Sigmoid colon (tissue), 7 donors: ENCODE measurements around the gene OSMR. TPM values are rescaled to one million over a fixed set of nuclear protein-coding genes. Genes with fewer than 3 reads are reported as not detected.

Source experiments
- DNase-seq: peaks from one replicate; pipeline ENCODE4 v3.0.0-alpha.2; 2019
- H3K27ac ChIP-seq, 4 donors: fragments of 200-600 bp; sonication (generic); one replicate each; pipeline ENCODE4 v1.5.1; 2016 to 2019; ENCODE audit warnings: mild to moderate bottlenecking in 1 of 4
- H3K27me3 ChIP-seq, 3 donors: fragments of 200-600 bp; sonication (generic); one replicate each; pipeline ENCODE4 v1.5.1; 2019; ENCODE audit warnings: mild to moderate bottlenecking in 1 of 3
- H3K36me3 ChIP-seq, 4 donors: fragments of 200-600 bp; sonication (generic); one replicate each; pipeline ENCODE4 v1.5.1; 2016 to 2019
- H3K4me1 ChIP-seq, 4 donors: fragments of 200-600 bp; sonication (generic); one replicate each; pipeline ENCODE4 v1.5.1; 2017 to 2019
- H3K4me3 ChIP-seq, 4 donors: fragments of 200-600 bp; sonication (generic); one replicate each; pipeline ENCODE4 v1.5.1; 2017 to 2019; ENCODE audit warnings: mild to moderate bottlenecking in 2 of 4, moderate library complexity in 1 of 4
- H3K9me3 ChIP-seq, 4 donors: fragments of 200-600 bp in 3 of 4; sonication (generic) in 3 of 4; one replicate each; pipeline versions ENCODE4 v1.5.1 to v1.6.1; 2013 to 2019
- CTCF ChIP-seq, 4 experiments: fragments of 450-650 bp in 3 of 4; fragments of 200-600 bp in 1 of 4; IDR thresholded peaks; one replicate each; pipeline ENCODE4 v1.5.1; 2016 to 2019; ENCODE audit warnings: antibody characterized with exemption in 4 of 4, mild to moderate bottlenecking in 3 of 4, moderate library complexity in 2 of 4
- EP300 ChIP-seq, 4 donors: sonication (generic); formaldehyde crosslinking; IDR thresholded peaks; one replicate each; pipeline ENCODE4 v1.6.1; 2017; ENCODE audit warnings: antibody characterized with exemption in 4 of 4
- POLR2A ChIP-seq, 2 donors: fragments of 450-650 bp; IDR thresholded peaks; one replicate each; pipeline ENCODE4 v1.6.1; 2016; ENCODE audit warnings: antibody characterized with exemption in 2 of 2, mild to moderate bottlenecking in 2 of 2, moderate library complexity in 2 of 2
- POLR2AphosphoS5 ChIP-seq, 4 donors: sonication (generic); formaldehyde crosslinking; IDR thresholded peaks; one replicate each; pipeline ENCODE4 v1.6.1; 2017; ENCODE audit warnings: antibody characterized with exemption in 4 of 4
- WGBS, 2 donors: extraction: QIAGEN DNeasy Blood & Tissue Kit; methylation state at CpG; one replicate each; pipeline ENCODE4 v1.1.7; 2013; 5-methylcytosine and 5-hydroxymethylcytosine counted together
- intact Hi-C: fragments of 100-400 bp; cut with DNase I; formaldehyde crosslinking; loops from one replicate; pipeline ENCODE4 v1.15.1; 2023
- polyA plus RNA-seq, 3 donors: library from polyadenylated mRNA; stranded (reverse); fragments of 200-250 nt; gene quantifications; one replicate each; pipeline ENCODE4 v1.2.3, GENCODE V29; 2013
- total RNA-seq, 4 donors: library from RNA; depleted of rRNA; stranded (reverse); fragments of >200 nt; gene quantifications; one replicate each; pipeline ENCODE4 v1.1.0, GENCODE V29; 2016
- donor health status: healthy with polysubstance abuse.
- donor health status: Bipolar disorder and iron deficiency.
- donor health status: healthy.

Gene OSMR
- total and polyA plus RNA-seq, 7 donors = 0.60 to 65.3 (median 18.5) TPM

GRCh38 chr5:38824821-38825220 lies 21.0 kb upstream of the OSMR start:
- no peaks in the 10 kb centered on the region for H3K27me3 ChIP-seq
- no peak overlapping the region for H3K27ac ChIP-seq
- TF ChIP-seq POLR2AphosphoS5 (IDR thresholded peaks at IDR 0.05) (no peak), POLR2A (IDR thresholded peaks at IDR 0.05) (no peak), EP300 (IDR thresholded peaks at IDR 0.05) (no peak), CTCF (IDR thresholded peaks at IDR 0.05) (no peak)
- intact Hi-C loops = loop anchor here (10.0 kb wide), 1 partner anchor 50 kb away; no protein-coding TSS in a partner anchor
- WGBS, 2 donors = 65 to 75% methylated on average over 5 of the region's 5 CpGs
- H3K4me1 ChIP-seq = no peaks in the 10 kb centered on the region
- H3K36me3 ChIP-seq = peaks cover 0 to 19% (median 0%) of the 10 kb centered on the region in 4 donors
- no peak for DNase-seq
- no peak overlapping the region for H3K4me3 ChIP-seq
- peaks cover 0 to 2% (median 0%) of the 10 kb centered on the region in 4 donors for H3K9me3 ChIP-seq

- peaks cover 0 to 2% (median 0%) of the 10 kb centered on the region in 4 donors for H3K9me3 ChIP-seq
- no peaks in the 10 kb centered on the region for H3K27me3 ChIP-seq
- DNase-seq = no peak
- intact Hi-C loops = loop anchor here (10.0 kb wide), 1 partner anchor 49 kb away; no protein-coding TSS in a partner anchor
- H3K36me3 ChIP-seq = peaks cover 0 to 19% (median 0%) of the 10 kb centered on the region in 4 donors
- H3K4me1 ChIP-seq = no peaks in the 10 kb centered on the region
- no peak overlapping the region for H3K4me3 ChIP-seq
- TF ChIP-seq CTCF (IDR thresholded peaks at IDR 0.05) = no peak
- TF ChIP-seq EP300 (IDR thresholded peaks at IDR 0.05) = no peak
- no peak for TF ChIP-seq POLR2A (IDR thresholded peaks at IDR 0.05)
- 52 to 59% methylated on average over 1 of the region's 1 CpG for WGBS, 2 donors
- H3K27ac ChIP-seq = no peak overlapping the region
These were observed 20.3 kb upstream of the OSMR start for GRCh38 chr5:38825494-38825893.

- Histone ChIP-seq H3K27ac (no peak overlapping the region), H3K4me3 (no peak overlapping the region), H3K27me3 (no peaks in the 10 kb centered on the region), H3K9me3 (peaks cover 0 to 2% (median 0%) of the 10 kb centered on the region in 4 donors), H3K36me3 (peaks cover 0 to 10% (median 0%) of the 10 kb centered on the region in 4 donors), H3K4me1 (peaks cover 0 to 8% (median 0%) of the 10 kb centered on the region in 4 donors)
- TF ChIP-seq EP300 (IDR thresholded peaks at IDR 0.05) (no peak), CTCF (IDR thresholded peaks at IDR 0.05) (no peak), POLR2AphosphoS5 (IDR thresholded peaks at IDR 0.05) (no peak), POLR2A (IDR thresholded peaks at IDR 0.05) (no peak)
- no peak for DNase-seq
- intact Hi-C loops = loop anchor here (10.0 kb wide), 1 partner anchor 47 kb away; no protein-coding TSS in a partner anchor
- WGBS, 2 donors = 36 to 71% methylated on average over 4 of the region's 4 CpGs
These were observed 18.3 kb upstream of the OSMR start for GRCh38 chr5:38827525-38827924.

- Histone ChIP-seq H3K27me3 (no peaks in the 10 kb centered on the region), H3K4me3 (no peak overlapping the region), H3K27ac (no peak overlapping the region), H3K36me3 (peaks cover 0 to 5% (median 0%) of the 10 kb centered on the region in 4 donors), H3K9me3 (peaks cover 0 to 2% (median 0%) of the 10 kb centered on the region in 4 donors), H3K4me1 (peaks cover 0 to 8% (median 0%) of the 10 kb centered on the region in 4 donors)
- 69 to 81% methylated on average over 3 of the region's 3 CpGs for WGBS, 2 donors
- DNase-seq = no peak
- TF ChIP-seq EP300 (IDR thresholded peaks at IDR 0.05) = no peak
- TF ChIP-seq POLR2A (IDR thresholded peaks at IDR 0.05) = no peak
- no peak for TF ChIP-seq POLR2AphosphoS5 (IDR thresholded peaks at IDR 0.05)
- TF ChIP-seq CTCF (IDR thresholded peaks at IDR 0.05) = no peak
- intact Hi-C loops = loop anchor here (5.0 kb wide), 1 partner anchor 92 kb away; no protein-coding TSS in a partner anchor
These were observed 15.2 kb upstream of the OSMR start for GRCh38 chr5:38830521-38831051.
